Stimulated activated CD8-positive, alpha-beta memory T cell treated with anti-CD3 and anti-CD28 coated beads, Interleukin-4, amount 100 ng/mL, for 48 hours (primary cell): Measurements from ENCODE around the gene TUFT1.

ENCODE experiments used
- DNase-seq: peaks from one replicate; pipeline ENCODE4 v3.0.0-alpha.2; 2020

Gene TUFT1

GRCh38 chr1:151539321-151540020 lies 638 bp upstream of the TUFT1 start:
- peak; percentile 53 for DNase-seq

DNA sequence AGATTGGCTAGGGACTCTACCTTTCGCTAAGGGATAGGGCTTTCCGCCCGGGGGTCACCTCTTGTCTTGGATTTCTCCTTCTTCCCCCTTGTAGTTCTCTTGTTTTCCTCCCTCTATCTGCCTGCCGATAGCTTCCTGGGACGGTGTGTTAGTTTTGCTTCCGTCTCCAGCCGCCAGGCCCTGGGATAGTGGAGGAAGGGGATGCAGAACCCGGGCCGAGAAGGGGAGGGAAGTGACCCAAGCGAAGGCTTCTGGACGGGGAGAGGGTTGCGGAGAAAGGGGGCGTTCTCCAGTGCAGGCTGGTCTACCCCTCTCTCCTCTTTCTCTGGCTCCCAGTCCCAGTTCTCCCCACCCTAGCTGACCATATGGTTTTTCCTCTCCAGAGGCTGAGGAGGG lies 871 bp downstream of the TUFT1 start:
- no peak for DNase-seq

DNA sequence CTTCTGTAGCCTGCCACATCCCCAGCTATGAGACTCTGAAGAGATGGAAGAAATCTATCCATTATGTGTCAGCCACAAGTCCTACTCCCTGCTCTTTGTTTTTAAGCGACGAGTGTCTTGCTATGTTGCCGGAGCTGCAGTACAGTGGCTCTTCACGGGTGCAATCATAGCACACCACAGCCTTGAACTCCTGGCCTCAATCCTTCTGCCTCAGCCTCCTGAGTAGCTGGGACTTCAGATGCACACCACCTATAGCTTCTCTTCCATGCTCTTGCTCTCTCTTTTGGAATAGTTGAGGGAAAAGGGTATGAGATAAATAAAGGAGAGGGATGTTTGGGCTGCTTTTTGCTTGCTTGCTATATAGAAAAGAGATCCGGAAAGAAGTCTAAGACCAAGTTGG lies 1.6 kb downstream of the TUFT1 start:
- no peak for DNase-seq

DNA sequence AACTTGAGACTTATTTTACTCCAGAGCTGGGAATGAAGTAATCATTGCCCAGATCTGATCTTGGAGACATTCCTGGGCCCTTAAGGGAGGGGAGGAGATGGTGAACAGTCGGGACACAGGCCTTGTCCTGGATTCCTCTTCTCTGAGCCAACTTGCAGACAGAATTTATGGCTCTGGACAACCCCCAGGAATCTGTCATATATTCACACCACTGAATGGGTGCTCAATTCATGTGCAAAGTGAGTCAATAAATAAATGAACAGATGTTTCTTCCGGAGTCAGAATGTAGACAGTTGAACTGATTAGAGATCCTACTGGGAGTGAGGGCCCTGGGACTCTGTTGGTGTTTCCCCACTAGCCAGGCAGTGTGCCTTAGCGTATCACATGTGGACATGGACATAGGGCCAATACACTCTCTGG lies 2.6 kb downstream of the TUFT1 start:
- DNase-seq: no peak

GRCh38 chr1:151545542-151545941 lies 5.4 kb downstream of the TUFT1 start:
- DNase-seq: no peak

DNA sequence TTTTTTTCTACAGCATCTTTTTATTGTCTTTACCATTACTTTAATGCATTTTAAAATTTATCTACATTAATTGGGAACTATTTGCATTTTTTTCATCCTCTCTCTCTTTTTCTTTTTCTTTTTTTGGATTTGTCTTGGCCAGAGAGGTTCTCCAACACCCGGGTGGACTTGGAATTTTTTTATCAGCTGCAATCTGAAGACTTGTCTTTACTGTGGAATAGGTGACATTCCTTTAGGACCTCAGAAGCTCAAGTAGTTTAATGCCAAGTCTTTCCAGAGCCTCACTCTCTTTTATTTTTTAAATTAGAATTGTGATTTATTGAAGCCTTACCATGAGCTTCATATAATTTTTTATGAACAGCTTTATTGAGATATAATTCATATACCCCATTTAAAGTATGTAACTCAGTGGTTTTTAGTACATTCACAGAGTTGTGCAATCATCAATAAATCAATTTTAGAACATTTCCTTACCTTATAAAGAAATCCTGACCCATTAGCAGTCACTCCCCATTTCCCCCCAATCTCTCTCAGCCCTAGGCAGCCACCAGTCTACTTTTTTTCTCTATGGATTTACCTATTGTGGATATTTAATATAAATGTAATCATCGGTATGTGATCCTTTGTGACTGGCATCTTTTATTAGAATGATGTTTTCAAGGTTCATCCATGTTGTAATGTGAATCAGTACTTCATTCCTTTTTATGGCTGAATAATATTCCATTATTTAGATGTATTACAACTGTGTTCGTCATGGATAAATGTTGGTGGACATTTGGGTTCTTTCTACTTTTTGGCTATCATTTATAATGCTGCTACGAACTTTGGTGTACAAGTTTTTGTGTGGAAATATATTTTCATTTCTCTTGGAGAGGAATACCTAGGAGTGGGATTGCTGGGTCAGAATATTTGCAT lies 6.2 kb downstream of the TUFT1 start:
- no peak for DNase-seq

DNA sequence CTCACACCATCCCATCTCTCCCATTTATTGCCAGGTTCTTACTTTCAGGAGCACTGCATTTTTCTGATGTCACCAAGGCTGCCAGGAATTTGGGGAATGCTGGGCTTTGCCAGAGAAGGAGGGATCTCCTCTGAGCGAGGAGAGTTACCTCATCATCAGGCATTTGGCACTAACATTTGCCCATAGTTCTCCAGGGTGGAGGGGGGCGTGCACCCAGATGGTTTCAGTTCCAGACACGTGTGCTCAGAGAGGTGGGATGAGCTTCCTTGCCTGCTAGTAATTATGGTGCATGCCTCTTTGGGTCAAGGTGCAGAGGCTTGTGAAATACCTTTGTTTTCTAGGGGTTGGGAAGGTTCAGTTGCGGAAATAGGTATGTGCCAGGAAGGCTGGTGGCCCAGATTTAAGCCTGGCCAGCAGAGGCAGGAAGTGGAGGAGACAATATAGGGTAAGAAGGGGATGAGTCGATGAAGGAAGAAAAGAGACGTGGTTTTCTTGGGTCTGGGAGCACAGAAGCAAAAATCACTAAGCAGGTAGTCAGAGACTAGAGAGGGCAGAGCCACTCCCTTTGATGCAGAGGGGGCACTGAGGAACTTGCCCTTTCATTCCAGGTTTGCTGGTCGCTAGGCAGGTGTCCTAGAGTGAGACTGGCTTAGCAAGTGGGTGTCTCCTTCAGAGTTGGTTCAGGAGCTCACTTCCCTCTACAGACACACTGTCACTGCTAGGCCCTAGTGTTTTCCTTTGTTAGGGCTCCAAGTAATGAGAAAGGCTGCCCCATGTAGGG lies 7.2 kb downstream of the TUFT1 start:
- no peak for DNase-seq

DNA sequence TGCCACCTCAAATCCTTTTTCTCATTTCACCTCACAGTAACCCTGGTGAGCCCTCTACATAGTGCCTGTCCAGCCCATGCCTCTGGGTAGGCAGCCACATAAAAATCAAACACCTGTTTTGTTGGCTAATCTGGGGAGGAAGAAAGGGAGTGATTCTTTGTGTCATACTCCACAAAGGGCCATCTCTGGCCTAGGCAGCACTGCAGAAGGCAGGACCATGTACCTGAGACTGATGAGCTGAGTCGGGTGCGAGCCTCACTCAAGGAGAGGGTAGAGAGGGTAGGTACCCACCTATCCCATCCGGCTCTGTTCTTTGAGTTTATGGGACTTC lies 7.8 kb downstream of the TUFT1 start:
- DNase-seq: no peak

DNA sequence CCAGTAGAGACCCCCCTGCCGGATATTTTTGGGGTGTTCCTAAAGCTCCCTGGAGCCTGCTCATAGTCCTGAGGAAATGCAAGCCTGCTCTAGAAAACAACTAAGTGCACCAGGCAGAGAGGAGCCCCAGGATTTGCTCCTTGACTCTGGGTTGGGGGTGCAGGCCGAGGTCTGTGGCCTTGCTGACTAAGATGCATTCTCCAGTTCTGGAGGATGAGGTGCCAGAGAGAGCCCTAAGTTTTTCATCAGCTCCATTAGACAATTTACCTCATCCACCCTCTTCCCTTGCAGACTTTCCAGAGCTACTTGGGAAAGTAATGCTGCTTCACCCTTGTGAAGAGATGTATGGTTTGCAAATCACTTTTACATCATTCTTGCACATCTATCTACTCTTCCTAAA lies 9.1 kb downstream of the TUFT1 start:
- DNase-seq: no peak

DNA sequence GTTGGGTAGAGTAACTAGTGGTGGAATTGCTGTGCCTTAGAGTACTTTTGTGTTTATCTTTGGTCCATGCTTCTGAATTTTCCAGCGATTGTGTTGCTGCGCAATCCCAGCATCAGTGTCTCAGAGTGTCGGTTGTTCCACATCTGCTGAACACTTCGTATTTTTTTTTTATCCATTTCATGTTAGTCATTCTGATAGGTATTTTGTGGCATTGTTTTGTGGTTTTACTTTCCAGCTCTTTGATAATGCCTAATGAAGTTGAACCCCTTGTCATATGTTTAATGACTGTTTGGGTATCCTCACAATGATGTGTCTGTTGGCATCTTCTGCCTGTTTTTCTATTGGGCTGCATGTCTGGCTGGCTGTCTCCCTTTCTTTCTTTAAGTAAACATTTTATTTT lies 13.6 kb downstream of the TUFT1 start:
- DNase-seq: no peak

GRCh38 chr1:151556052-151556451 lies 15.9 kb downstream of the TUFT1 start:
- no peak for DNase-seq

DNA sequence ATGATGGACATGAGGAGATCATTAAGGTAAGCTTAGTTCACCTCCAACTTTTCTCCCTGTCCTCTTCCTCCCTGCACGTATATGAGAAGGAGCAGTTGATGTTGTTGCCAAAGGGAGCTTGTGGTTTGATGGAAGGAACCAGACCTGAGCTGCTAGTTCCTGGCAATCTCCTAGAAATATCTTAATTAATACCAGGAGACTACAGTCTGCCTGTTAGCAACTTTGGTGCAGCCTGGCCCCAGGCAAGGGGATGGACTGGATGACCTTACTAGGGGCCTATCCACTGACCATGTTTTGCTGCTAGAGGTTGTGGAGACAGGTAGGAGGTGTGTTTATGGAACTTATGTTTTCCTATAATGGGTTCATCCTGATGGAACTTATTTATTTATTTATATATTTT lies 22.6 kb downstream of the TUFT1 start:
- DNase-seq: no peak

GRCh38 chr1:151563376-151563775 lies 23.3 kb downstream of the TUFT1 start:
- DNase-seq: no peak

DNA sequence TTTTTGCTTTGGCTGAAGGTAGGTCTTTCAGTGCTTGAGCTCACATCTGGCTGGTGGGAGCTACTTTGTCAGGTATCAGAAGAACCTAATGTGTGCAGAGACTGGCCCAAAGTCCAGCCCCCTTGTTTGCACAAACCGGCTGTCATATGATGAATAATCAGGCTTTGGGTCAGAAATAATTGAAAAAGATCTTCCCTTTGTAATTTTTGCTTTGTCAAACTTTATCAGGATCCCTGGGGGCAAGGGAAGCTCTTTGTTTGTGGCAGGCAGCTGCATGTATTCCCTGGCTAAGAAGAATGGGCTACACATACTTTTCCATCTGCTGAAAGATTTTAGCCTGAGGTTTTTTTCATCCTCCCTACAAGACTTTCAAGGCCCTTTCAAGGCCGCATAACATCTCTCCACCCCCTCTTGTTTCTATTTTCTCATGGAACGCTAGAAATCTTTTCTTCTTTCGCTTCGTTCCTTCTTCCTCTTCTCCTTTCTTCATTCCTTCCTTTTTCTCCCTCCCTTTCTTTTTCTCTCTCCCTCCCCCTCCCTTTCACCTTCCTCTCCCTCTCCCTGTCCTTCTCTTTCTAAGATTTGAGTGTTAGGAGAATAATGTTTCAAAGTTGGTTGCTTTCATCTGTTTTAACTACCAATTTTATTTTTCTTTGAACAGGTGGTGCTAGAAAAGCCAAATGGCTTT lies 25.5 kb downstream of the TUFT1 start:
- no peak for DNase-seq

- no peak for DNase-seq
These were observed 28.5 kb downstream of the TUFT1 start for GRCh38 chr1:151568626-151569088.

DNA sequence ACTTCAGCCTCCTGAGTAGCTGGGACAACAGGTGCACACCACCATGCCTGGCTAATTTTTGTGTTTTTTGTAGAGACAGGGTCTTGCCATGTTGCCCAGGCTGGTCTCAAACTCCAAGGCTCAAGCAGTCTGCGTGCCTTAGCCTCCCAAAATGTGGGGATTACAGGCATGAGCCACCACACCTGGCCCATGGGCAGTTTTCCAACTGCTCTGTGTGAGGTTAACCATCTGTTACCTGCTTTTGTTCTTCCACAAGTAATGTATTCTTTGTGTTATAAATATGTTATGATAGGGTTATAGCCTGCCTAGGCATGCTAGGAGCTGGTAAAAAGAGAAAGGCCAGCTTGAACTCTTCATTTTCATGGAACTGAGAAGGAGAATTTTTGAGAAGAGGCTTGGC lies 30.7 kb downstream of the TUFT1 start:
- no peak for DNase-seq

DNA sequence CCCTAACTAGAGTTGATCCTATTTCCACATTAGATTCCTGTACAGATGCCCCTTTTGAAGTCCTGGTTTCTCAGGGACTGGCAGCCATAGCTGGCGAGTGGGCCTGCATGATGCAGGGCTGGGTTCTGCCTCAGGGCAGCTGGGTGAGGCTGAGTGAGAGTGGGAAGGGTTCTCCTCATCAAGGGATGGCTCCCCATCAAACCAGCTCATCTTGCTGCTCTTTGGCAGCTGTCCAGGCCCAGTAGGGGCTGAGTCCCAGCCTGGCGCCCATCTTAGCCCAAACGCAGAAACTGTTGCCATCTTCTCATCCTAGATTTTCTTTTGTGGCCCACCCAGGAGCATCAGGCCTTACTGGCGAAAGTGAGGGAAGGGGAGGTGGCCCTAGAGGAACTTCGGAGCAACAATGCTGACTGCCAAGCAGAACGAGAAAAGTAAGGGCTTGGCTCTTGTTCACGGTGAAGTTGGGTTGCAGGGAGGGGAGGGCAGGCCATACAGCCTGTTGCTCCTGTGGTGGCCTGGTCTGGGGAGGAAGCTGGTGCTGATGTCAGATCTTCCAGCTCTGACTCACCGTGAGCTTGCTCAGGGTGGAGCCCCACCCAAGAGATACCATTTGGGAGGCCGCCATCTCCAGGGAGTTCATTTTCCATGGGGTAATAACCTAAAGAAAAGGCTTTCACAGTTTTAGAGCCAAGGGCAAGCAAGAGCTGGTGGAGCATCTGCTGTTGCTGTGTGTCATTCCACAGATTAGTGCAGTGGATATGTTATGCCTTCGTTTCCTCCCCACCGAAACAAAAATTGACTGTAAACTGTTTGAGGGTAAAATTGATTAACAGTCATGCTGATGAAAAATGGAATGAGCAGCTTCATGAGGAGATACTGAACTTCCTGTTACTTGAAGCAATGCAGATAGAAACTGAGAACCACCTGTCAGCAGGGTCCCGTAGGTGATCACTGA lies 34.7 kb downstream of the TUFT1 start:
- peak; percentile 47 for DNase-seq

DNA sequence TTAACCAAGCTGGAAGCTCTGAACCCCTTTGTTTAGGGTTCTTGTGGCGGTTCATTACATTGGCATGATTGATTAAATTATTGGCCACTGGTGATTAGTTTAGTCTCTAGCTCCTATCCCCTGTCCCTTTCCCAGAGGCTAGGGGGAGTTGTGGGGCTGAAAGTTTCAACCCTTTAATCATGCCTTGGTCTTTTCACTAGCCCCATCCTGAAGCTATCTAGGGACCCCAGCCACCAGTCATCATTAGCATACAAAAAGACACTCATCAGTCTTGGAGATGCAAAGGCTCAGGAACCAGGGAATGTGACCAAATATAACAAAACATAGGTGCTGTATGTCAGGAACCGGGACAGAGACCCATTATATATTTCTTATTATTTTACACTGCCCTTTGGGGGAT lies 37.1 kb downstream of the TUFT1 start:
- DNase-seq: no peak

GRCh38 chr1:151578941-151579340 lies 38.8 kb downstream of the TUFT1 start:
- DNase-seq: no peak

DNA sequence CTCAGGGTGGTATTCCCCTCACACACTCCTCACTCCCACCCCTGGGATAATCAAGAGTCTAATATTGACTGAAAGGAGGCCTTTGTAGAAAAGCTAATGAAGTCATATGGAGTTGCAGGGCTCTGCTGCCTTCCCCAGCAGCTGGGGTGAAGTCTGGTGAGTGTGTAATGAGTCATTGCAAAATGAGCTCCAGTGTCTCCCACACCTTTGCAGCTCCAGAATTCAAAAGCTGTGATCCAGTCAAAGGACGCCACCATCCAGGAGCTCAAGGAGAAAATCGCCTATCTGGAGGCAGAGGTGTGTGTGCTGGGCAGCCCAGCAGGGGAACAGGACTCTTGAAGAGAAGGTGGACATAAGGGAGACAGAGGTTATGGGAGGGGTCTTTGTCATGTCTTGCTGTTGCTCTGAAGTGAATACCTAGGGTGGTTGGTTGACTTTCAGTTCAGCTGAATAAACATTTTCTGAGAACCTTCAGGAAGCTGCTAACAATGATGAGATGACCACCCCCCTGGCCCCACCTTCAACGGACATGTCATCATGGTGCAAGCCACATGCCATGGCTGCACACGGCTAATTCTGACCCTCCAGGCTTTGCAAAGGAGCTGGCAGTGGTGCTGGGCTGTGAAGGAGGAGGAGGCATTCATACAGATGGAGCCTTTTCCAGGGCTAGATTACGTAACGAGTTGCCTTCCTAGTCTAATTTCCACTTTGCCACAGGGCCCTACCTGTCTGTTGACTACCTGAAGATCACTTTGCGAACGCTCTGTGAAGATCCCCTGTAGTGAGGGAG lies 39.5 kb downstream of the TUFT1 start:
- no peak for DNase-seq

GRCh38 chr1:151581451-151581850 lies 41.3 kb downstream of the TUFT1 start:
- DNase-seq: no peak
